Gastroesophageal sphincter (tissue), 4 donors: ENCODE results near the gene PSMG4. TPM values are rescaled to one million over a fixed set of nuclear protein-coding genes. Genes with fewer than 3 reads are reported as not detected.

ENCODE experiments used
- ATAC-seq: fragments of 150-250 bp; one replicate; pipeline ENCODE4 v1.9.1; 2016; ENCODE audit warnings: mild to moderate bottlenecking, moderate library complexity
- H3K27ac ChIP-seq, 4 donors: fragments of 200-600 bp; sonication (generic) in 3 of 4; 1 replicate in 3 of 4; 2 replicates in 1 of 4; pipeline ENCODE4 v1.5.1; 2016 to 2019
- H3K27me3 ChIP-seq: fragments of 200-600 bp; sonication (generic); one replicate; pipeline ENCODE4 v1.5.1; 2019
- H3K36me3 ChIP-seq, 2 donors: fragments of 200-600 bp; sonication (generic); one replicate each; pipeline ENCODE4 v1.5.1; 2019; ENCODE audit warnings: control low read depth in 1 of 2
- H3K4me1 ChIP-seq, 3 donors: fragments of 200-600 bp; sonication (generic); 1 replicate in 2 of 3; 2 replicates in 1 of 3; pipeline ENCODE4 v1.5.1; 2016 to 2019; ENCODE audit warnings: control low read depth in 2 of 3
- H3K4me3 ChIP-seq, 2 donors: fragments of 200-600 bp; sonication (generic); one replicate each; pipeline ENCODE4 v1.5.1; 2019; ENCODE audit warnings: mild to moderate bottlenecking in 1 of 2, moderate library complexity in 1 of 2
- H3K9me3 ChIP-seq, 3 donors: fragments of 200-600 bp; sonication (generic); one replicate each; pipeline ENCODE4 v1.5.1; 2017 to 2019; ENCODE audit warnings: control low read depth in 2 of 3
- EP300 ChIP-seq: sonication (generic); formaldehyde crosslinking; IDR thresholded peaks from one replicate; pipeline ENCODE4 v1.6.1; 2017; ENCODE audit warnings: antibody characterized with exemption, mild to moderate bottlenecking
- POLR2A ChIP-seq, 2 donors: fragments of 450-650 bp; IDR thresholded peaks; one replicate each; pipeline ENCODE4 v1.6.1; 2017; ENCODE audit warnings: antibody characterized with exemption in 2 of 2, mild to moderate bottlenecking in 2 of 2, moderate library complexity in 1 of 2
- POLR2AphosphoS5 ChIP-seq: sonication (generic); formaldehyde crosslinking; IDR thresholded peaks from one replicate; pipeline ENCODE4 v1.6.1; 2017; ENCODE audit warnings: antibody characterized with exemption
- WGBS, 2 donors: methylation state at CpG; one replicate each; pipeline ENCODE4 v1.1.5; 2018; ENCODE audit warnings: low coverage in 1 of 2; 5-methylcytosine and 5-hydroxymethylcytosine counted together
- total RNA-seq, 4 donors: library from RNA; depleted of rRNA; stranded (reverse); fragments of >200 nt; gene quantifications; one replicate each; pipeline ENCODE4 v1.1.0, GENCODE V29; 2016
- TF ChIP-seq, protein P1 (sequence below), 4 experiments: fragments of 200-600 bp in 2 of 4; fragments of 450-650 bp in 2 of 4; sonication (generic) in 1 of 4; IDR thresholded peaks; one replicate each; pipeline ENCODE4 v1.5.1; 2017 to 2019; ENCODE audit warnings: antibody characterized with exemption in 4 of 4, mild to moderate bottlenecking in 2 of 4, moderate library complexity in 2 of 4

The PSMG4 gene
- total RNA-seq, 4 donors from 2014 or later = 23.6 to 37.8 (median 29.5) TPM

DNA sequence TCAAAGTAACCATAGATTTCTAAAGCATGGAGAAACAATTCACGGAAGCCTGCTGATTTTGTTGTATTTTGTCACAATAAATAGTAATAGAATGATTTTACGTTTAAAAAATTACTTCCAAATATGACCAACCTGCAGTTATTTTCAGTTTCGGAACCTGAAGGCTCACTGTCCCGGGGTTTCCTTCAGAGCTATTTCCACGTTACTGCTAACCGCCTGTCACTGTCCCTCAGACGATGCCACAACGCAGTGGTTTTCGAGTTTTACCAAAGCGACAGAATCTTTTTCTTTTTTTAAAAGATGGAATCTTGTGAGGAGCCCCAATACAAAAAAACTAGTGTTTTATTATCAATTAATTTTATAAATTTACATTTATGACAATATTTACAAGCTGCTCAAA is 40.5 kb downstream of the PSMG4 start:
- no peaks in the 10 kb centered on the region for H3K27me3 ChIP-seq
- 88 to 95% methylated on average over 10 of the region's 10 CpGs for WGBS, 2 donors
- no peak overlapping the region for H3K4me3 ChIP-seq
- H3K27ac ChIP-seq = no peak overlapping the region
- TF ChIP-seq POLR2AphosphoS5 = no peak
- TF ChIP-seq EP300 = no peak
- TF ChIP-seq, protein P1, sequence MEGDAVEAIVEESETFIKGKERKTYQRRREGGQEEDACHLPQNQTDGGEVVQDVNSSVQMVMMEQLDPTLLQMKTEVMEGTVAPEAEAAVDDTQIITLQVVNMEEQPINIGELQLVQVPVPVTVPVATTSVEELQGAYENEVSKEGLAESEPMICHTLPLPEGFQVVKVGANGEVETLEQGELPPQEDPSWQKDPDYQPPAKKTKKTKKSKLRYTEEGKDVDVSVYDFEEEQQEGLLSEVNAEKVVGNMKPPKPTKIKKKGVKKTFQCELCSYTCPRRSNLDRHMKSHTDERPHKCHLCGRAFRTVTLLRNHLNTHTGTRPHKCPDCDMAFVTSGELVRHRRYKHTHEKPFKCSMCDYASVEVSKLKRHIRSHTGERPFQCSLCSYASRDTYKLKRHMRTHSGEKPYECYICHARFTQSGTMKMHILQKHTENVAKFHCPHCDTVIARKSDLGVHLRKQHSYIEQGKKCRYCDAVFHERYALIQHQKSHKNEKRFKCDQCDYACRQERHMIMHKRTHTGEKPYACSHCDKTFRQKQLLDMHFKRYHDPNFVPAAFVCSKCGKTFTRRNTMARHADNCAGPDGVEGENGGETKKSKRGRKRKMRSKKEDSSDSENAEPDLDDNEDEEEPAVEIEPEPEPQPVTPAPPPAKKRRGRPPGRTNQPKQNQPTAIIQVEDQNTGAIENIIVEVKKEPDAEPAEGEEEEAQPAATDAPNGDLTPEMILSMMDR (IDR thresholded peaks at IDR 0.05) = no peak
- TF ChIP-seq POLR2A (IDR thresholded peaks at IDR 0.05) = no peak
- H3K9me3 ChIP-seq = no peaks in the 10 kb centered on the region
- peaks cover 0 to 14% of the 10 kb centered on the region in 2 donors for H3K36me3 ChIP-seq
- no peak for ATAC-seq
- no peaks in the 10 kb centered on the region for H3K4me1 ChIP-seq

DNA sequence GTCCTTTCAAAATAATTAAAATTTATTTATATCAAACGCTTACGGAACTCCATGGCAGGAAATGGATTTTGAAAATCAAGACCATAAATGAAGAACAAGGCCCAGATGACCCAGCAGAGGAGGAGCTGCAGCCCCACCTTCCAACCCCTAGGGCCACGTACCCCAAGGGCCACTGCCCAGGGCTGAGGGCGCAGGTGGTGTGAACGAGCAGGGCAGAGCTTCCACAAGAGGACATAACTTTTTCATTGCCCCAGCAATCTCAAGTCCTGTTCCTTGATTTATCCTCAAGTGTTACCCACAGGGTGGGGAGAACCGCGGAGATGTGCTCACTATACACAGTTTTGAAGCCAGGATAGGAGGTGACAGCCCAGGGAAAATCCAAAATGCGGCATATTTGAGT is 42.8 kb downstream of the PSMG4 start:
- H3K27ac ChIP-seq = no peak overlapping the region
- no peaks in the 10 kb centered on the region for H3K27me3 ChIP-seq
- 90 to 94% methylated on average over 6 of the region's 8 CpGs for WGBS, 2 donors
- no peak for ATAC-seq
- no peaks in the 10 kb centered on the region for H3K4me1 ChIP-seq
- peaks cover 0 to 16% of the 10 kb centered on the region in 2 donors for H3K36me3 ChIP-seq
- no peaks in the 10 kb centered on the region for H3K9me3 ChIP-seq
- TF ChIP-seq EP300 (no peak), POLR2AphosphoS5 (no peak), POLR2A (IDR thresholded peaks at IDR 0.05) (no peak)
- TF ChIP-seq, protein P1 (IDR thresholded peaks at IDR 0.05) = no peak
- H3K4me3 ChIP-seq = no peak overlapping the region

DNA sequence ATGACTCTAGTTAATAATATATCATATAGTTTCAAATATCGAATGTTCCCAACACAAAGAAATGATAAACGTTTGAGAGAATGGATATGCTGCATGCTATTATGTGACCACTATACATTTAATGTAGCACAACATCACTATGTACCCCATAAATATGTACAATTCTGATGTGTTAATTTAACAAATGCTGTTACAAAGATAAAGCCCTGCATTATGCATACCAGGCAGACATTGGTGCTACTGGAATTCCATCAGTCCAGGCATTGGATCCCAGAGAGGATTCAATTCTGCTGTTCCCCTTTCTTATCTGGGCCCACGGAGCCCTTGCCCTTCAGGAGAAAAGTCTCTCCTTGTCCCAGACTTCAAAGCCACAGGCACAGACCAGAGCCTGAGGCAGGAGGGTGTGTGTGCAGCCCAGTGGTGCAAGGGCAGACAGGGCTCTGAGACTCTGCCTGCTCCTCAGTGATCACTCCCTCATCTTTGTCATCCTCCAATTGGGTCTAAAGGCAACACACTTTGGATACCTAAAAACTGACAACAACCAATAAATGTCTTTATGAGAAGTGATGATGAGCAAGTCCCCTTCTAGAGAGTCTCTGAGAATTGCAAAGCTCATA is 45.2 kb downstream of the PSMG4 start:
- H3K4me1 ChIP-seq = no peaks in the 10 kb centered on the region
- no peak for ATAC-seq
- no peak for TF ChIP-seq POLR2A (IDR thresholded peaks at IDR 0.05)
- no peak for TF ChIP-seq POLR2AphosphoS5
- TF ChIP-seq, protein P1 (IDR thresholded peaks at IDR 0.05) = no peak
- no peak for TF ChIP-seq EP300

DNA sequence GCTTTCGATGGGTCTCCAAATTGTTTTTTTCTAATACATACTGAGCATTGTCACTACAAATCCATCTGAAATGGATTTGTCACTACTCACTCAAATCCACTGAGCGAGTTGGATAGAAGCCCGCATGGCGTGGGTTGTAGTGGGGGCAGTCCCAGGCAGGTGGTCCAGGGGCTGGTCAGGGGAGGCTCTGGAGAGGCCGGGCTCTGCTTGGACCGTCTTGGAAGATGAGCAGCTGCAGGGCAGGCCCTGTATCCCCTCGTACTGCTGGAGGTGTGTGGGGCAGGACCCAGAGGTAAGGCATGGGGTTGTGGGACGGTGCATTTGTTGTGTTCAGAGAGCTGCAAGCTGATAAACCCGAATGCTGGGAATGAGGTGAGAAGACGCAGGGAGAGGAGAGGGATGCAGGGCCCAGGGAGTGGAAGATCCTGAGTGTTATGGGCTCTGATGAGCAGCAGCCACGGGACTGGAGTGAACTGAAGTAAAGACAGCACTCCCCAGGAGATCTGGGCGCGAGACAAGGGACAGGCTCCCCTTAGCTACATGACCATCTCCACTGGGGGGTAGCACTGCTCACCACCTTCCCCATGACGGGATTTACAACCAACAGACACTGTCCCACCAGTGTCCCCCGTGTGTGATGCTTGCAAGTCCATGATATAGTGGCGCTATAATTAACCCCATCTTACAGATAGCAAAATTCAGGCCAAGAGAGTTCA is 45.9 kb downstream of the PSMG4 start:
- Histone ChIP-seq H3K9me3 (no peaks in the 10 kb centered on the region), H3K4me3 (no peak overlapping the region), H3K4me1 (no peaks in the 10 kb centered on the region), H3K27ac (no peak overlapping the region), H3K27me3 (no peaks in the 10 kb centered on the region), H3K36me3 (peaks cover 0 to 12% of the 10 kb centered on the region in 2 donors)
- 86 to 91% methylated on average over 9 to 16 of the region's 16 CpGs for WGBS, 2 donors
- no peak for TF ChIP-seq EP300
- no peak for TF ChIP-seq POLR2AphosphoS5
- TF ChIP-seq POLR2A (IDR thresholded peaks at IDR 0.05) = no peak
- TF ChIP-seq, protein P1 (IDR thresholded peaks at IDR 0.05) = no peak
- no peak for ATAC-seq

More for the DNA sequence above, 45.2 kb downstream of the PSMG4 start:
- Histone ChIP-seq H3K36me3 (peaks cover 0 to 12% of the 10 kb centered on the region in 2 donors), H3K4me3 (no peak overlapping the region), H3K27me3 (no peaks in the 10 kb centered on the region), H3K9me3 (no peaks in the 10 kb centered on the region), H3K27ac (no peak overlapping the region)
- WGBS, 2 donors = 79 to 100% methylated on average over 2 to 3 of the region's 3 CpGs

DNA sequence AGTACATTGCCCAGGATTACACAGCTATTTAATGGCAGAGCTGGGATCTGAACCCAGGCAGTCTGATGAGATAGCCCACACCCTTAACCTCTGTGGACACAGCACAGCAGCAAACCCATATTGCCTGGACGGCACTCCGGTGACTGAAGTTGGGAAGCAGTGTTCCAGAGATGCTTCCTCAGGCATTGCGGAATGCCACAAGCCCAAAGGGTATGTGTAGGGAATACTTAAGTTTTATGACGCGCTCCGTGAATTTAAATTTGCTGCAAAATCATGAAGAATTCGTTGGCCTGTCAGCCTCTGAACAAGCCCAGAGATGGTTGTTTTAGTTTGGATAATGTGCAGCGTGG is 46.4 kb downstream of the PSMG4 start:
- Histone ChIP-seq H3K4me1 (no peaks in the 10 kb centered on the region), H3K4me3 (no peak overlapping the region), H3K9me3 (no peaks in the 10 kb centered on the region), H3K27ac (no peak overlapping the region), H3K27me3 (no peaks in the 10 kb centered on the region), H3K36me3 (peaks cover 0 to 12% of the 10 kb centered on the region in 2 donors)
- ATAC-seq = no peak
- WGBS, 2 donors = 94 to 96% methylated on average over 5 to 6 of the region's 8 CpGs
- TF ChIP-seq POLR2A (IDR thresholded peaks at IDR 0.05) = no peak
- no peak for TF ChIP-seq POLR2AphosphoS5
- TF ChIP-seq, protein P1 (IDR thresholded peaks at IDR 0.05) = no peak
- no peak for TF ChIP-seq EP300
